HG02610 (cell line): ENCODE measurements around the gene FAT1.
"Not testable (repeated sequence)": the region's sequence is repeated elsewhere in the genome, so short reads cannot be mapped to it uniquely, and the experiment has no call there.

Source experiments
- ATAC-seq: cut with Tn5 transposase; IDR thresholded peaks from one replicate; pipeline ENCODE4 v1.9.1; 2021; ENCODE audit warnings: mild to moderate bottlenecking, moderate library complexity; ENCODE audit not compliant: unreplicated experiment

Gene FAT1

GRCh38 chr4:186666750-186667149, 56.9 kb downstream of the FAT1 start:
- no peak for ATAC-seq

- no peak for ATAC-seq
Observed at GRCh38 chr4:186666252-186666651, 57.4 kb downstream of the FAT1 start.

GRCh38 chr4:186660403-186660802, 63.3 kb downstream of the FAT1 start:
- no peak for ATAC-seq

GRCh38 chr4:186659935-186660334, 63.7 kb downstream of the FAT1 start:
- ATAC-seq: no peak

- not testable (repeated sequence) for ATAC-seq
Observed at GRCh38 chr4:186659456-186659855, 64.2 kb downstream of the FAT1 start.

GRCh38 chr4:186658657-186659056, 65.0 kb downstream of the FAT1 start:
- no peak for ATAC-seq

- no peak for ATAC-seq
Observed at GRCh38 chr4:186657764-186658163, 65.9 kb downstream of the FAT1 start.

GRCh38 chr4:186653969-186654368, 69.7 kb downstream of the FAT1 start:
- ATAC-seq: no peak

GRCh38 chr4:186651624-186652023, 72.0 kb downstream of the FAT1 start:
- ATAC-seq: no peak

- no peak for ATAC-seq
Observed at GRCh38 chr4:186651181-186651603, 72.5 kb downstream of the FAT1 start.

- no peak for ATAC-seq
Observed at GRCh38 chr4:186650401-186651180, 73.1 kb downstream of the FAT1 start.

- no peak for ATAC-seq
Observed at GRCh38 chr4:186647821-186648220, 75.8 kb downstream of the FAT1 start.

- no peak for ATAC-seq
Observed at GRCh38 chr4:186644737-186645261, 78.9 kb downstream of the FAT1 start.

- no peak for ATAC-seq
Observed at GRCh38 chr4:186644311-186644638, 79.4 kb downstream of the FAT1 start.

GRCh38 chr4:186643501-186644310, 80.0 kb downstream of the FAT1 start:
- ATAC-seq: no peak

GRCh38 chr4:186642998-186643397, 80.7 kb downstream of the FAT1 start:
- ATAC-seq: no peak

- no peak for ATAC-seq
Observed at GRCh38 chr4:186642530-186642929, 81.1 kb downstream of the FAT1 start.

- no peak for ATAC-seq
Observed at GRCh38 chr4:186634591-186635128, 89.0 kb downstream of the FAT1 start.

GRCh38 chr4:186633844-186634243, 89.8 kb downstream of the FAT1 start:
- no peak for ATAC-seq

GRCh38 chr4:186630128-186630527, 93.5 kb downstream of the FAT1 start:
- ATAC-seq: no peak

GRCh38 chr4:186628058-186628711, 95.5 kb downstream of the FAT1 start:
- ATAC-seq: no peak
